ENCODE measurements around the gene VPREB3.
"Not testable (repeated sequence)": the region's sequence is repeated elsewhere in the genome, so short reads cannot be mapped to it uniquely, and the experiment has no call there.

Gene VPREB3

GRCh38 chr22:23763954-23764353, 9.7 kb upstream of the VPREB3 start:
- no peak for DNase-seq

DNA sequence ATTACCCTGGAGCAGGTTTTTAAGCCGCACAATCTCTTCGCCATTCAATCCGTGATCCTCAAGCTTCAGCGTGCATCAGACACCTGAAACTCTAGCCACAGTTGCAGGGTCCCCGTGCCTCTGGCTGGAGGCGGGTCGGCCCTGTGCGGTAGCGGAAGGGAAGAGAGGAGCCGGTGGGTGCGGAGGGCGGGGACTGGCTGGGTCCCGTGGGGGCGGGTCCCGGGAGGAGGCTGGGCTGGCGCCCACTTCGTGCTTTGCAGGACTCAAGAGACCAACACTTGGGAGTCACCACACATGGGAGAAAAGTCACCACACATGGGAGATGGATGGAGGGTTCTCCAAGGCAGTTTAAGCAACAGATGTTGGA, 9.3 kb upstream of the VPREB3 start:
- peak; percentile 38 for DNase-seq

- peak; percentile 21 for DNase-seq
Measured at GRCh38 chr22:23762842-23763578, 8.8 kb upstream of the VPREB3 start, which contains the start of gene C22orf15. C22orf15 (plus strand) TSS chr22:23762990; CDS start chr22:23763307, 317 bp downstream.

DNA sequence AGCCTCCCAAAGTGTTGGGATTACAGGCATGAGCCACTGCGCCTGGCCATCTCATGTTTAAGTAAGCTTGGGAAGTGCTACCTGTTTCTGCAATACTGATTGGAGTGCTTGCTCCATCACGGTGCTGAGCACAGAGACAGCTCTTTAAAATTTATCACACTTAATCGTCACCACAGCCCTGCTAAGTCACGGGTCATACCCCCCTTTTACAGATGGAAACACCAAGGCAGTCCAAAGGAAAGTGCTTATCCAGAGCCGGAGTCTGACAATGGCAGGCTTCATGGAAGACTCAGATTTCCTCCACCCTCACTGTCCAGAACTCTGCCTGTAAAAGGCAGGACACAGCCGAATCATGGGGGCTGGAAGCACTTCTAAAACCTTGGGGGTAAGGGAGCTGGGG, 5.8 kb upstream of the VPREB3 start:
- no peak for DNase-seq

- DNase-seq: no peak
Measured at GRCh38 chr22:23759566-23759965, 5.3 kb upstream of the VPREB3 start.

- no peak for DNase-seq
Measured at GRCh38 chr22:23756891-23757290, 2.7 kb upstream of the VPREB3 start.

GRCh38 chr22:23755711-23756110, 1.5 kb upstream of the VPREB3 start:
- DNase-seq: no peak

DNA sequence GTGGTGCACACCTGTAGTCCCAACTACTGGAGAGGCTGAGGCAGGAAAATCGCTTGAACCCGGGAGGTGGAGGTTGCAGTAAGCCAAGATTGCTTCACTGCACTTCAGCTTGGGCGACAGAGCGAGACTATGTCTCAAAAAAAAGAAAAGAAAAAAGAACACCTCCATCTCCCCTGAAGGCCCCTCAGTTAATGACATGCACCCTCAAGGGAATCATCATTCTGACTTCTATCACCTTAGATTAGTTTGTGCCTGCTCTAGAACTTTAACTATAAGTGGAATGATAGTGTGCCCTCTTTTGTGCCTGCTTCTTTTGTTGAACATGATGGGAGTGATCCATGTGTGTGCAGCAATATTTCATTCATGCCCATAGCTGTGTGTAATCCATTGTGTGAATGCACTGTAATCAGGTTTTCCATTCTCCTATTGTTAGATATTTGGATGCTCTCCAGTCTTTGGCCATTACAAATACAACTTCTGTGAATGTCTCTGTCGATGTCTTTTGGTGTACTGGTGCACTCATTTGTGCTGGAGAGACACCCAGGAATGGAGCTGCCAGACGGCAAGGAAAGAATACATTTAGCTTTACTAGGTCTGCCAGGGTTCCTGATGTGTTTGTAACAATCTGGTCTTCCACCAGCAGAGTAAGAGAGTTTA, 883 bp upstream of the VPREB3 start:
- DNase-seq: no peak

DNA sequence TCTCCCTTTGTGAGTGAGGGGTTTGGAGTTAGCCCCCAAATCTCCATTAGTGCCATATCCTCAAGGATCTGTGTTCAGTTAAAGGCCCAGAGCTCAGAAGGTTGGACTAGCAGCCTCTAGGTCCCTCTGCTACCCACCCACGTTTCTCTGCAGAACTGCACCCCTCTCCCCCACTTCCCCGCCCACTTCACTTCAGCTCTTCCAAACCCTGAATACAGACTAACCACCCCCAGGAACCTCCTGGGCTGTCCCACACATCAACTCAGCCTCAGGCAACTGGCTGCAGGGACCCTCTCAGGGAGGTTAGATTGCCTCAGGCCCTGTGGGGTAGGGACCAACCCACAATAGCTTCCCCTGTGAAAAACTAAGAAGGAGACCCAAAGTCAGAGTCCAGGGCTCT, 840 bp downstream of the VPREB3 start:
- DNase-seq: no peak

GRCh38 chr22:23752750-23753149, 1.5 kb downstream of the VPREB3 start:
- DNase-seq: no peak

GRCh38 chr22:23752090-23752691, 2.0 kb downstream of the VPREB3 start:
- DNase-seq: no peak

DNA sequence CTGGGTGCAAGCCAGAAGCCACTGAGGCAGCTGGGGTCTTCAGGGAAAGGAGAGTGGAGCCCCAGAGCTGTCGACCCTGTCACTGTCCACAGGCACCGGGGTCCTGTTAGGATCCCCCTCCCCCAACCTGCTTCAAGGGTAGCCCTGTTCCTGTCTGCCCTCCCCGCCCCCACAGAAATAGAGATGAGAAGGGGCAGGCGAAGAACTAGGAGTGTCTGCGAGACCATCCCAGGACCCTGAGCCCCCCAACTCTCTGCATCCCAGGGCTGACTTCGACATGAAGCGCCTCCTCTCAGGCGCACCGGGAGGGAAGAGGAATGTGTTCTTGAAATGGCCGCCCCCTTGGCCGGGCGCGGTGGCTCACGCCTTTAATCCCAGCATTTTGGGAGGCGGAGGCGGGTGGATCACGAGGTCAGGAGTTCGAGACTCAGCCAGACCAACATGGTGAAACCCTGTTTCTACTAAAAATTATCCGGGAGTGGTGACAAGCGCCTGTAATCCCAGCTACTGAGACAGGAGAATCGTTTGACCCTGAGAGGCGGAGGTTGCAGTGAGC, 2.7 kb downstream of the VPREB3 start:
- peak; percentile 27 for DNase-seq

- peak; percentile 78 for DNase-seq
Measured at GRCh38 chr22:23750714-23751440, 3.3 kb downstream of the VPREB3 start, which contains the start of gene ZNF70. ZNF70 (minus strand) TSS chr22:23751112; CDS start chr22:23745140, 5,972 bp downstream.

DNA sequence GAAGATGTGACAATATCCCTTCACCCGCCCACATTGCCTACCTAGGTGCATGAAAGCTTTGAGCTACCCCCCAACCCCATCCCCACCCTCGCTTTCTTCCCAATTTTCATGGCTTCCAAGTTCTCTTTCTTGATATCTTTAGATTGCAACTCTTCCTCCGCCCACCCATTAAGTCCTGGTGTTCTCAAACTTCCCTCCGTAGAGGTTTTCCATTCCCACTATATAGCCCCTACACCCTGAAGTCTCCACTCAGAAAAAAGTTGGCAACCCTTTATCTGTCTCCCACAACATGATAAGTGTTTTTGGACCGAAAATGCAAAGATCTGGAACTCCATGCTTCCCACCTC, 3.9 kb downstream of the VPREB3 start:
- DNase-seq: no peak

- no peak for DNase-seq
Measured at GRCh38 chr22:23749841-23750301, 4.4 kb downstream of the VPREB3 start.

DNA sequence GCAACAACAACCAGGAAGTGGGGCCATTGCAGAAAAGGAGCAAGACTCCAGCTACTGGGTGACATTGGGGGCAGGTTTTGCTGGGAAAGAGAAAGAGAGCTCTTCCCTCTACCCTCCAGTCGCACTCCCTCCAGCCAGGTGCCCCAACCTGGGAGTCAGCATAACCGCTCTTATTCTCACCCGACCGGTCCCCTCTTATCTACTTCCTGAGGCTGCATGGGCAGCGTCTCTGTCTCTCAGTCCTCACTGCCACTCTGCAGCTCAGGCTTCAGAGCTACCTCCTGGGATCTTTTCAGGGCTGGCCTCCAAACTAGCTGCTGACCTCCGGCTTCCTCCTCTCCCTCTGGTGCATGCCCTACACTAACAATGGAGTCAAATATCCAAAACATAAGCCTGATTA, 8.4 kb downstream of the VPREB3 start:
- no peak for DNase-seq

DNA sequence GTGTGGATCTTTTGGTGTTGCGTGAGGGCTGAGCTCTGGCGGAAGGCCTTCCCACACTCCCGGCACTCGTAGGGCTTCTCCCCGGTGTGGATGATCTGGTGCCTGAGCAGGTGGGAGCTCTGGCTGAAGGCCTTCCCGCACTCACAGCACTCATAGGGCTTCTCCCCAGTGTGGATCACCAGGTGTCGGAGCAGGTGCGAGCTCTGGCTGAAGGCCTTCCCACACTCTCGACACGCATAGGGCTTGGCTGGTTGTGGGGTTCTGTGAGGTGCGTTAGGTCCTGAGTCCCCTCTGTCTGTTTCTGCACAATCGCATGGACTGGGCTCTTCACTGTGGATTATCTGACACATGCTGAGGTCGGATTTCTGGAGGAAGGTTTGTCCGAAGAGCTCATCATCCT, 9.7 kb downstream of the VPREB3 start:
- no peak for DNase-seq

DNA sequence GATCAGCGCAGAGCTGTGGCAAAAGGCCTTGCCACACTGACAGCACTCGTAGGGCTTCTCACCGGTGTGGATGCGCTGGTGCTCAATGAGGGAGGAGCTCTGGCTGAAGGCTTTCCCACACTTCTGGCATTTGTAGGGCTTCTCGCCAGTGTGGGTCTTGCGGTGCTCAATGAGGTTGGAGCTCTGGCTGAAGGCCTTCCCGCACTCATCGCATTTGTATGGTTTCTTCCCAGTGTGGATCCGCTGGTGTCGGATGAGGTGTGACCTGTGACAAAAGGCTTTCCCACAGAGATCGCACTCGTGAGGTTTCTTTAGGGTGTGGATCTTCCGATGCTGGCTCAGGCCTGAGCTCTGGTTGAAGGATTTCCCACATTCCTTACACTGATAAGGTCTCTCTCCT, 10.2 kb downstream of the VPREB3 start:
- no peak for DNase-seq

- no peak for DNase-seq
Measured at GRCh38 chr22:23743303-23743705, 10.9 kb downstream of the VPREB3 start.

GRCh38 chr22:23742505-23743264, 11.5 kb downstream of the VPREB3 start:
- DNase-seq: no peak

DNA sequence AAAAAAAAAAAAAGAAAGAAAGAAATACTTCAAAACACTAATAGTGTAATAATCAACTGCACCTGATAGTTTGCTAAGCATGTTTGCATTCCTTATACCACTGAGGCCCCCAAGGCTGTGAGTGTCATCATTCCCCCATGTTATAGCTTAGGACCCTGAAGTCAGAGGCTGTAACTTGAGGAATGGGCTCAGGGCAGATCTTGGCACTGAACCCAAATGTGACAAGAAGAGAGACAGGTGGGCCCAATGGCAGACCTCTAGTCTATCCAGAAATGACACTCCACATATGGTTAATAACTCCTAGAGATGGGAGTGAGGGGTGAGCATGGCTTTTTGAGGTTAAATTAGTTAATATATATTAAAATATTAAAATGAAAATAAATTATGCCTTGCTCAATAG, 16.5 kb downstream of the VPREB3 start:
- DNase-seq: no peak

DNA sequence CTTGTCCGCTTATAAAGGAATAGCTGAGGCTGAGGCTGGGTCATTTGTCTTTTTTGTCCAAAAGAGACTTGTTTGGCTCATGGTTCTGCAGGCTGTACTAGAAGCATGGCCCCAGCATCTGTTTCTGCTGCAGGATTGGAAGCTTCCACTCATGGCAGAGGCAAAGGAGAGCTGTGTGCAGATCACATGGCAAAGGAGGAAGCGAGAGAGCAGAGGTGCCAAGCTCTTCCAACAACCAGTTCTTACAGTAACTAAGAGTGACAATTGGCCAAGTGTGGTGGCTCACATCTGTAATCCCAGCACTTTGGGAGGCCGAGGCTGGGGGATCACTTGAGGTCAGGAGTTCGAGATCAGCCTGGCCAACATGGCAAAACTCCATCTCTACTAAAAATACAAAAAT, 26.1 kb downstream of the VPREB3 start:
- not testable (repeated sequence) for DNase-seq

Measured in effector CD8-positive, alpha-beta T cell (primary cell).